Metanephros (tissue), 1 donor: Measurements from ENCODE around the gene SUN3. TPM values are rescaled to one million over a fixed set of nuclear protein-coding genes. Genes with fewer than 3 reads are reported as not detected.

ENCODE experiments used
- total RNA-seq: library from RNA; depleted of rRNA; stranded (reverse); fragments of >200 nt; gene quantifications from one replicate; pipeline ENCODE4 v1.2.3, GENCODE V29; 2014

Gene SUN3
- not detected for total RNA-seq

GRCh38 chr7:48028938-48029337, at the start of gene SUN3:
SUN3 (minus strand) TSS chr7:48029107; CDS start chr7:48028938, 169 bp downstream.

GRCh38 chr7:48035301-48035966, 6.5 kb upstream of the SUN3 start, which contains the start of gene C7orf57:
C7orf57 (plus strand) TSS chr7:48035543; CDS start chr7:48036309, 766 bp downstream.

GRCh38 chr7:47979145-47979831, 49.6 kb downstream of the SUN3 start, which contains the start of gene HUS1:
HUS1 (minus strand) TSS chr7:47979615; CDS start chr7:47979519, 96 bp downstream.

GRCh38 chr7:47948141-47948790, 80.6 kb downstream of the SUN3 start, which contains the start of gene PKD1L1:
PKD1L1 (minus strand) TSS chr7:47948466; CDS start chr7:47948440, 26 bp downstream.

Other genes with a start within 250 kb of the SUN3 start
- gene PKD1L1, start 80.6 kb downstream of the SUN3 start, total RNA-seq: 0.58 TPM
- gene HUS1, start 49.5 kb downstream of the SUN3 start, total RNA-seq: 20.9 TPM
- 0.29 TPM for gene C7orf57, start 6.4 kb upstream of the SUN3 start, total RNA-seq
- 9.6 TPM for gene UPP1, start 60.2 kb upstream of the SUN3 start, total RNA-seq
- 3.8 TPM for gene ABCA13, start 142.4 kb upstream of the SUN3 start, total RNA-seq